Keratinocyte (primary cell): Measurements from ENCODE around the gene FIGN. TPM values are rescaled to one million over a fixed set of nuclear protein-coding genes. Genes with fewer than 3 reads are reported as not detected.

ENCODE experiments used
- DNase-seq: peaks from one replicate; pipeline ENCODE4 v3.0.0-alpha.2; 2011; ENCODE audit warnings: low read depth, missing footprints, low spot score
- FAIRE-seq: peaks from 2 replicates; lab custom pipeline; 2011; peaks lifted over from hg19 to GRCh38; lab: Jason Lieb, UNC
- H2AFZ ChIP-seq: 2 replicates; pipeline ENCODE4 v1.6.0; 2012; ENCODE audit warnings: low read length, control low read depth, inconsistent platforms; ENCODE audit not compliant: control insufficient read depth
- H3K27ac ChIP-seq: 2 replicates; pipeline ENCODE4 v1.5.1; 2011; ENCODE audit warnings: low read length; ENCODE audit not compliant: control insufficient read depth, insufficient read depth
- H3K27me3 ChIP-seq: 3 replicates; pipeline ENCODE4 v1.6.0; 2011; ENCODE audit warnings: low read length; ENCODE audit not compliant: control insufficient read depth, insufficient read depth; ENCODE audit errors: extremely low read depth
- H3K36me3 ChIP-seq, 2 experiments: 2 replicates in 1 of 2; 3 replicates in 1 of 2; pipeline ENCODE4 v1.5.1; 2011; ENCODE audit warnings: low read length in 2 of 2, mild to moderate bottlenecking in 1 of 2; ENCODE audit not compliant: control insufficient read depth in 2 of 2, insufficient read depth in 2 of 2; ENCODE audit errors: extremely low read depth in 1 of 2
- H3K4me1 ChIP-seq: 3 replicates; pipeline ENCODE4 v1.5.1; 2011; ENCODE audit warnings: low read length; ENCODE audit not compliant: control insufficient read depth, insufficient read depth; ENCODE audit errors: extremely low read depth
- H3K4me2 ChIP-seq: 3 replicates; pipeline ENCODE4 v1.6.0; 2011; ENCODE audit warnings: low read depth, low read length; ENCODE audit not compliant: control insufficient read depth, insufficient read depth; ENCODE audit errors: extremely low read depth
- H3K4me3 ChIP-seq, 3 experiments: fragments of 200-600 bp in 1 of 3; sonication (generic) in 1 of 3; 2 replicates in 2 of 3; 3 replicates in 1 of 3; pipeline ENCODE4 v1.5.1; 2011 to 2016; ENCODE audit warnings: low read length in 3 of 3, mild to moderate bottlenecking in 3 of 3, control low read depth in 2 of 3, inconsistent platforms in 1 of 3, low read depth in 1 of 3, mixed read lengths in 1 of 3, mixed run types in 1 of 3, moderate library complexity in 1 of 3; ENCODE audit not compliant: control insufficient read depth in 2 of 3, insufficient read depth in 2 of 3; ENCODE audit errors: extremely low read depth in 1 of 3
- H3K79me2 ChIP-seq: 2 replicates; pipeline ENCODE4 v1.6.0; 2012; ENCODE audit warnings: low read length; ENCODE audit not compliant: control insufficient read depth, insufficient read depth
- H3K9ac ChIP-seq: 3 replicates; pipeline ENCODE4 v1.6.0; 2011; ENCODE audit warnings: low read length; ENCODE audit not compliant: control insufficient read depth, insufficient read depth; ENCODE audit errors: extremely low read depth
- H3K9me1 ChIP-seq: 3 replicates; pipeline ENCODE4 v1.6.0; 2011; ENCODE audit warnings: low read length; ENCODE audit not compliant: control insufficient read depth, insufficient read depth; ENCODE audit errors: extremely low read depth
- H3K9me3 ChIP-seq: 2 replicates; pipeline ENCODE4 v1.5.1; 2012; ENCODE audit warnings: low read depth, low read length; ENCODE audit not compliant: control insufficient read depth
- H4K20me1 ChIP-seq: 3 replicates; pipeline ENCODE4 v1.6.0; 2011; ENCODE audit warnings: low read length; ENCODE audit not compliant: control insufficient read depth, insufficient read depth; ENCODE audit errors: extremely low read depth
- CTCF ChIP-seq, 3 experiments: IDR thresholded peaks in 1 of 3; conservative IDR thresholded peaks in 1 of 3; optimal IDR thresholded peaks in 1 of 3; 2 replicates in 2 of 3; 3 replicates in 1 of 3; pipeline versions ENCODE3 to v1.5.1; 2011; ENCODE audit warnings: low read length in 3 of 3, mild to moderate bottlenecking in 3 of 3, moderate library complexity in 2 of 3, control low read depth in 1 of 3, inconsistent platforms in 1 of 3; ENCODE audit not compliant: insufficient read depth in 2 of 3; ENCODE audit errors: extremely low read depth in 1 of 3
- EZH2 ChIP-seq: IDR thresholded peaks from one replicate; pipeline ENCODE4 v1.6.1; 2012; ENCODE audit warnings: inconsistent platforms, mild to moderate bottlenecking, low read length, moderate library complexity
- dilution Hi-C: fragments of 300-500 bp; cut with MboI; formaldehyde crosslinking; loops from one replicate; pipeline ENCODE4 v1.7.0; 2020; ENCODE audit warnings: low sequenced_read_pairs; ENCODE audit not compliant: extremely low pct_ligation_motif_present
- polyA plus RNA-seq, 5 experiments: library from polyadenylated mRNA; depleted of rRNA in 3 of 5; stranded (reverse) in 3 of 5; stranded (forward) in 1 of 5; unstranded in 1 of 5; fragments of >200 nt; gene quantifications; 1 replicate in 1 of 5; 2 replicates in 3 of 5; 3 replicates in 1 of 5; pipeline versions ENCODE4 v1.2.1 to v1.2.3, GENCODE V29; 2011 to 2012; ENCODE audit warnings: missing spikeins in 2 of 5, low read depth in 1 of 5, low replicate concordance in 1 of 5

The FIGN gene
- polyA plus RNA-seq, 1 donor (not counting 4 experiments of a cell fraction or from before 2014, with no cell fraction given), result 2.9 TPM

GRCh38 chr2:163734401-163734800, 1.4 kb downstream of the FIGN start:
- H3K4me3 ChIP-seq, result peak overlapping the region; percentile 73 to 98 (median 94)
- no peaks in the 10 kb centered on the region for H3K36me3 ChIP-seq
- TF ChIP-seq CTCF (optimal IDR thresholded peaks at IDR 0.05 in 1 of 3, IDR thresholded peaks at IDR 0.05 in 1 of 3, conservative IDR thresholded peaks at IDR 0.05 in 1 of 3; ENCODE audit: extremely low read depth in 1 of 3, insufficient read depth in 2 of 3, low read length in 3 of 3), result no peak
- TF ChIP-seq EZH2, result no peak
- H3K79me2 ChIP-seq, result peaks cover 14% of the 10 kb centered on the region
- H3K27ac ChIP-seq, result no peak overlapping the region
- H3K4me1 ChIP-seq, result peaks cover 14% of the 10 kb centered on the region
- FAIRE-seq (no peak), DNase-seq (no peak)
- no peaks in the 10 kb centered on the region for H4K20me1 ChIP-seq
- dilution Hi-C loops, result no loop called here
- H2AFZ ChIP-seq, result no peak overlapping the region
- H3K9me3 ChIP-seq, result no peaks in the 10 kb centered on the region
- H3K9me1 ChIP-seq, result peaks cover 3% of the 10 kb centered on the region
- no peak overlapping the region for H3K9ac ChIP-seq
- no peaks in the 10 kb centered on the region for H3K27me3 ChIP-seq
- H3K4me2 ChIP-seq, result peak overlapping the region; percentile 88

GRCh38 chr2:163733956-163734355, 1.9 kb downstream of the FIGN start:
- no peaks in the 10 kb centered on the region for H3K27me3 ChIP-seq
- peak overlapping the region in 1 of 3 experiments; percentile 25 for H3K4me3 ChIP-seq
- H3K36me3 ChIP-seq, result no peaks in the 10 kb centered on the region
- dilution Hi-C loops, result no loop called here
- DNase-seq (no peak), FAIRE-seq (no peak)
- H3K4me2 ChIP-seq, result peak overlapping the region; percentile 88
- H3K4me1 ChIP-seq, result peaks cover 14% of the 10 kb centered on the region
- no peak overlapping the region for H3K27ac ChIP-seq
- H3K9me1 ChIP-seq, result peaks cover 3% of the 10 kb centered on the region
- TF ChIP-seq EZH2 (no peak), CTCF (optimal IDR thresholded peaks at IDR 0.05 in 1 of 3, IDR thresholded peaks at IDR 0.05 in 1 of 3, conservative IDR thresholded peaks at IDR 0.05 in 1 of 3; ENCODE audit: extremely low read depth in 1 of 3, insufficient read depth in 2 of 3, low read length in 3 of 3) (no peak)
- no peaks in the 10 kb centered on the region for H4K20me1 ChIP-seq
- H3K9ac ChIP-seq, result no peak overlapping the region
- peaks cover 14% of the 10 kb centered on the region for H3K79me2 ChIP-seq
- no peaks in the 10 kb centered on the region for H3K9me3 ChIP-seq
- no peak overlapping the region for H2AFZ ChIP-seq
